HL-60 (cell line): ENCODE results near the gene OR2A7.
"Not testable (repeated sequence)": the region's sequence is repeated elsewhere in the genome, so short reads cannot be mapped to it uniquely, and the experiment has no call there.

Experiments used
- DNase-seq, 2 experiments: peaks; one replicate each; pipeline ENCODE4 v3.0.0-alpha.2; 2010 to 2020; ENCODE audit warnings: low read depth in 1 of 2, low spot score in 1 of 2
- H3K27ac ChIP-seq: fragments of 250-450 bp; sonication (Bioruptor Pico); replicated peaks from 2 replicates; pipeline ENCODE4 v1.5.1; 2020; ENCODE audit warnings: mild to moderate bottlenecking, moderate library complexity
- H3K27me3 ChIP-seq: fragments of 250-450 bp; sonication (Bioruptor Pico); 2 replicates; pipeline ENCODE4 v1.5.1; 2021; ENCODE audit warnings: mild to moderate bottlenecking, moderate library complexity; ENCODE audit not compliant: insufficient read depth, poor library complexity, severe bottlenecking
- H3K4me3 ChIP-seq: replicated peaks from 2 replicates; pipeline ENCODE4 v1.5.1; 2011; ENCODE audit warnings: mild to moderate bottlenecking, control low read depth, low read length; ENCODE audit not compliant: insufficient read depth
- long read RNA-seq: library from polyadenylated mRNA; unstranded; transcript quantifications from one replicate; pipeline ENCODE4 v2.0.0, GENCODE V29; 2020

Gene OR2A7, protein sequence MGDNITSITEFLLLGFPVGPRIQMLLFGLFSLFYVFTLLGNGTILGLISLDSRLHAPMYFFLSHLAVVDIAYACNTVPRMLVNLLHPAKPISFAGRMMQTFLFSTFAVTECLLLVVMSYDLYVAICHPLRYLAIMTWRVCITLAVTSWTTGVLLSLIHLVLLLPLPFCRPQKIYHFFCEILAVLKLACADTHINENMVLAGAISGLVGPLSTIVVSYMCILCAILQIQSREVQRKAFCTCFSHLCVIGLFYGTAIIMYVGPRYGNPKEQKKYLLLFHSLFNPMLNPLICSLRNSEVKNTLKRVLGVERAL
- long read RNA-seq, result 0 reads

DNA sequence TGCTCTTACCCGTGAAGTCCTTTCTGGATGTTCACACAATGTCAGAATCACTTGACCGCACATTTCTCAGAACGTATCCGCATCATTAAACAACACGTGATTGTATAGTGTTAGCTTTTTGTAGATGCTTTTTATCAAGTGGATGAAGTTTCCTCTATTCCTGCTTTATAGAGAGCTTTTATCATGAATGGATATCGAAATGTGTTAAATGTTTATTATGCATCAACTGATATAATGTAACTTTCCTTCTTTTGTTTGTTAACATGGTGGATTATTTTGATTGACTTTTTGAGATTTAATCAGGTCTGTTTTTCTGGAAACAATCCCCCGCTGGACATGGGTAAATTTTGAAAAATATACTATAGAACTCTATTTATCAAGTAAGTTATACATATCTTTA lies at the start of gene OR2A7:
OR2A7 (minus strand) TSS at position 101 of the 400 bp plus-strand sequence. CDS start 5,164 bp downstream, outside the sequence.
- H3K27ac ChIP-seq, H3K27me3 ChIP-seq, H3K4me3 ChIP-seq, DNase-seq: not testable (repeated sequence)

DNA sequence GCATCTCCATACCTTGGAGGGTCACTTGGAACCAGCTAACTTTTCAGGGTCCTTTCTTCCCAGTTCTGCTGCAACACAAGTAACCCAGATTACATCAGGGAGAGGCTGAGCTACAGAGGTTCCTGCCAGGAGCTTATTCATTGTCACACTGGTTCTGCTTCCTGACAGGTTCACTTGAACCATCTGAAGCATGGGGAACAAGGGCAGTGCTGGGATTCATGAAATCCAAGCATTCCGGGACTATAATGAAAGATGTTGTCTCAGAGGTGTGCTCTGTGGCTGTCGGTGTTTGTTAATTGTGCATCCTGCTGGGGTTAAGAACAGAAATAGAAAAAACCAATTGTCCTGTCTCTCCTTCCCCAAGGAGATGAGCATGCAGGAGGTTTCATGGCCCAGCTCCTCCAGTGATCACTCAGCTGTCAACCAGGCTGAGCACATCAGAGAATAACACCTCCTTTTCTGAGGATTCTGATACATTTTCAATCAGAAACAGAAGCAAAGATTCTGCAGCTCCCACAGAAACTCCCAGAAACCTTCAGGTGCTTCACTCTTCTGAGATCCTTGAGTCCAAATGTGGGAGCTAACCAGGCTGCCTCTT lies 47.4 kb upstream of the OR2A7 start, which contains the start of gene OR2A1:
OR2A1 (plus strand) TSS at position 548 of the 598 bp plus-strand sequence. CDS start 5,706 bp downstream, outside the sequence.
- H3K4me3 ChIP-seq, H3K27ac ChIP-seq, H3K27me3 ChIP-seq, DNase-seq: not testable (repeated sequence)

DNA sequence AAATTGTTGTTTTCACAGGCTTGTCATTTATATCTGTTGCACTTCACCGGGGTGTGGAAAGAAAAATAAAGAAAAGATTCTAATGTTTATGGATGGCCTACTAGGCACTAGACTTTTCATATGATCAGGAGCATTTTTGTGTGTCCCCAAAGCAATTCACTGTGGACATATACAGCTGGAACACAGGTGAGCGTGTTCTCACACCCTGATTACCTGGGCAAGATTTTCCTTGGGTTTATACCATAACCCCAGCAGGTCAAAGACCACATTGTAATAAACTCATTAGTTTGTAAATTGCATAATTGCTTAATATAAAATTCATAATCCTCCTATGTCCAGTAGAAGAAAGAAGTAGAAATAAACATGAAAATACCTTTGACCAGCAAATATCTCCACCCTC lies 46.6 kb upstream of the OR2A7 start:
- H3K27me3 ChIP-seq, DNase-seq, H3K27ac ChIP-seq, H3K4me3 ChIP-seq: not testable (repeated sequence)

DNA sequence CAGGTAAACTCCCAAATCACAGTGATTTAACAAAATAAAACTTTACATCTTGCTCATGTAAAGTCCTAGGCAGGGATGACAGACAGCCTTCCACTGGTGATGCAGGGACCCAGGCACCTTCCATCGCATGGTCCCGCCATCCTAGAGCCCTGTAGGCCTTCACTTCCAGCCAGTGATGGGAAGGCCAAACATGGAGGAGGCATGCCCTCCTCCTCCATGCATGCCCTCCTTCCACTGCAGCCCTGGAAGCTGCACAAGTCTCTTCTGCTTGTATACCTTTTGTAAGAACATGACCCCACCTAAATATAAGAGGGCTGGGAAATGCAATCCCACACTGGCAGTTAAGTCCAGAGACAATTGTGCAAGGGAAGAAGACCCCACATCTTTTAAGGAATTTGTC lies 45.1 kb upstream of the OR2A7 start:
- not testable (repeated sequence) for H3K4me3 ChIP-seq, H3K27me3 ChIP-seq, H3K27ac ChIP-seq, DNase-seq

DNA sequence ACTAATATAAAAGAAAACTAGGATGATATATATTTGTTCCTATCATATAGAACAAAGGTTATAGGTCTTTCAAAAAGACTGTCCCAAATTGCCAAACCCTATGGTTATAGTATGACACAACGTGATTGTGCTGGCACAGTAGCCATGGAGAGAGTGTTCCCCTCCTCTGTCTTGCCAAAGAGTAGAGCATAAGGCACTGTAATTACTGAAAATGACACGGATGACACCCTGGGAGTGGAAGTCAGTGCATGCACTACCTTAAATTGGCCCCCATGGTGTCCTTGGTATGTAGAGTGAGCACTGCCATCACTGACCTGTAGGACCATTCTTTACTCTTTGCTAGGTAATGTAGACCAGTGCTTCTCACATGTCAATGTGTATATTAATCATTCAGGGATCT lies 40.6 kb upstream of the OR2A7 start:
- H3K27me3 ChIP-seq, H3K27ac ChIP-seq, H3K4me3 ChIP-seq, DNase-seq: not testable (repeated sequence)

DNA sequence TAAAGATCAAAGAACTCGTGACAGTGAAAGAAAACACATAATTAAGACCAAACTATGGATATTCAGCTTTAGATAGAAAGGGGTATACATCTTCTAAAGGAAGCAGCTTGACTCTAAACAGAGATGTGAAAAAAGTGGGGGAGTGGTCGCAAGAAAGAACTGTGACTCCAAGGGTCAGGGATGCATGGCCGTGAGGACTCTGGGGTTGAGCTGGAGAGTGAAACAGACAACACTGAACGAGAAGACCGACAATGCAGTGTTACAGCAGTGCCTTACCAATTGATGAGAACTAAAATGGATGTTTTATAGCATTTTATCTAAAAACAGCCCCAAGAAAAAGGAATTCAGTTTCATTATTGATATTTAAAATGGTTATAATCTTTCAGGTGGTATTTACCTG lies 39.0 kb upstream of the OR2A7 start:
- H3K27me3 ChIP-seq, H3K27ac ChIP-seq, H3K4me3 ChIP-seq, DNase-seq: not testable (repeated sequence)

DNA sequence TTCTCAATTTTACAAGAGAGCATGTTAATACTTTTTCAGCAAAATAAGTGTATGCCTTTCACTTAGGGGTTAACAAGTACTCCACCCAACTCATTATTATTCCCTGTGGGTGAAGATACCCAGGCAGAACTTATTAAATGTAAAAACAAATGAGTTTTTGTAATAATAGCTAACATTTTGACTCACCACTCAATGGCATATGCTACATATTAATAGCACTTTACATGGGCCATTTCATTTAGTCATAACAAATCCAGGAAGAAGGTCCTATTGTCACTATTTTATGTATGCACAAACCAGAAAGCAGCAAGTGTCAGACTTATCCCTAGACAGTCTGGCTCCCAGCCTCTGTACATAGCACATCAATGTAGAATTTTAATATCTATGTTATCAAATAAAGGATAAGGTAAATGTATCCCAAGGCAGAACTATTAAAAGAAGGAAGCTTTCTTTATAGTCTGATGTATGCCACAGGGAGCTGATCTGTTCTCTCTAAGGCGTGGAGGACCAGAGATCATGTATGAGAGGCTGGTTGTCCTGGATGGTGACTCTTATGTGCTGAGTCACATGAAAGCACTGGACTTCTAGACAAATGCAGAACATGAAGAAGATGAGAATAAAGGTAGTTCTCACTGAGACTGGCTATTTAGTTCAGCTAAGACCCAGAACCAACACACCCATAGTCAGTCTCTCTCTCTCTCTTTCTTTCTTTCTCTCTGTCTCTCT lies 38.1 kb upstream of the OR2A7 start:
- H3K27ac ChIP-seq, DNase-seq, H3K4me3 ChIP-seq, H3K27me3 ChIP-seq: not testable (repeated sequence)

DNA sequence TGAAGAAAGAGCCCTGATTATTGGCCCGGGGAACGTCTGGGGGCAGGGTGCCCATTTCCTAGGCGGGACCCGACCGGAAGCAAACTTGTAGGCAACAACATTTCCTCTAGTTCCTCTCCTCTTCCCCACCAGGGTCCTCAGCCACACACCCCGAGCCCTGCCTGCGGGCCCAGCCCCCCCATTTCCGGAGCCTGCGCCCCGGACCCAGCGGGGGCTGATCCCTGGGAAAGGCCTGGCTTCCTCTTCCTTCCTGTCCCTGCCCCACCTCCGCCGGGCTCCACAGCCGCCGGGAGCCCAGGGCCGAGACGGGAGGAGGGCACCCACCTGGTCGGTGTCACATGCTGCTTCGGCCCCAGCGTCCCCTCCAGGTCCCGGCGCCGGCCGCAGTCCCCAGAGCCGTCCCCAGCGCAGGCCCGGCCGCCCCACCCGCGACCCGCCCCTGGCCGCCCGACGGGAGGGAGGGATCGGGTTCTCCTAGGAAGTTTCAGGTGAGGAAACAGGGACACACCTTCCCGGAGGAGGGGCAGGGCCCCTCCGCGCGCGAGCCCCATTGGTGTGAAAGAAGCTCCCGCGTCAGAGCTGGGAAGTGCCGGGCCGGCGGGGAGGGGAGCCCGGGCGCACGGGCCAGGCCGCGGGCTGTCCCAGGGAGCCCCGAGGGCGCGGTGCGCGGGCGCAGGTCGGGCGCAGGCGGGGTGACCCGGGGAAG lies 29.4 kb upstream of the OR2A7 start:
- H3K27me3 ChIP-seq, H3K27ac ChIP-seq, H3K4me3 ChIP-seq, DNase-seq: not testable (repeated sequence)

DNA sequence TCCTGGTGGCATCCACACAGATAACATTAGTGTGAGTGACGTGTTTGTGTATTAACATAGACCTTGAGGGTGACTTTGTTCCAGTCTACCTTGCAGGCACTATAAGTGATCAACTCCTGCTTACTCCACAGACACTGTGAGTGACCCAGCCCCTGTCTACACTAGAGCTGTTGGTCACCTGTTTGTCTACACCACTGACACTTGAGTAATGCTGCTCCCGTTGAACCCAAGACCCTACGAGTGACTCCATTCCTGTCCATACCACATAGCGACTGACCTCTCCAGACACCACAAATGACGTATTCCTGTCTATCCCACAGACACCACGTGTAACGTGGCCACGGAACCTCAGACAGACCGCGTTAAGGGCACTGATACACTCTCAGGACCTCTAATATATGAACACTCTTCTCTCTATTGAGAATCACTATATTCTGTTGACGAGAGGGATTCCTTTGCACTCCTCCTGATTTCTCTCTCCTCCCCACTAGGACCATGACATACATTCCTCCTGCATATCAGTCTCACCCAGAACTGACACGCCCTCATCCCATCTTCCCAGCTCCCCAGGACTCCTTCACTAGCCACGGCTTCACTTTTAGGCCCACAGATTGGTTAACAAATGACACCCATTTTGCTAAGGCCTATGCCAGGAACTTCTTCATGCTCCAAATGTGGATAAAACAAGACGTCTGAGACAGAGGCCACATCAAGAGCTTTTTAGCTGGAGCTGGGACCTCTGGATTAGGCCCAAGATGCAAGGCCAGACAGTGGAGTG lies 28.0 kb upstream of the OR2A7 start:
- H3K4me3 ChIP-seq, H3K27me3 ChIP-seq, H3K27ac ChIP-seq, DNase-seq: not testable (repeated sequence)

DNA sequence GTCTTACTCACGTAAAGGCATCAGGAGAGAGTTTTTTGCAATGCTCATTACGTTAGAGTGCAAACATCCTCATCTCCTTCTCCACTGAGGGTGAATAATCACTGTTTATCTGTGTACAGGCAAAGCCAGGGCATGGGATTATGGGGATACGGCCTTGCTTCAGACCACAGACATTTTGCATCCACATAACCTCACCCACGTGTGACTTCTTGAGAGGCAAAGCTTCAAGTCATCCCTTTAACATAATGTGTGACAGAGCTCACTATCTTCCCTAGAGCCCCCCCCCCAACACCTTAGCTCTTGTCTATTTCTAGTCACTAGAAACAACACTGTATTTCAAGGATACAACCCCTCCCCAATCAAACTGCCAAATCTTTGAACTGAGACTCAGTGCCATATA lies 27.0 kb upstream of the OR2A7 start:
- not testable (repeated sequence) for H3K27me3 ChIP-seq, H3K27ac ChIP-seq, DNase-seq, H3K4me3 ChIP-seq

DNA sequence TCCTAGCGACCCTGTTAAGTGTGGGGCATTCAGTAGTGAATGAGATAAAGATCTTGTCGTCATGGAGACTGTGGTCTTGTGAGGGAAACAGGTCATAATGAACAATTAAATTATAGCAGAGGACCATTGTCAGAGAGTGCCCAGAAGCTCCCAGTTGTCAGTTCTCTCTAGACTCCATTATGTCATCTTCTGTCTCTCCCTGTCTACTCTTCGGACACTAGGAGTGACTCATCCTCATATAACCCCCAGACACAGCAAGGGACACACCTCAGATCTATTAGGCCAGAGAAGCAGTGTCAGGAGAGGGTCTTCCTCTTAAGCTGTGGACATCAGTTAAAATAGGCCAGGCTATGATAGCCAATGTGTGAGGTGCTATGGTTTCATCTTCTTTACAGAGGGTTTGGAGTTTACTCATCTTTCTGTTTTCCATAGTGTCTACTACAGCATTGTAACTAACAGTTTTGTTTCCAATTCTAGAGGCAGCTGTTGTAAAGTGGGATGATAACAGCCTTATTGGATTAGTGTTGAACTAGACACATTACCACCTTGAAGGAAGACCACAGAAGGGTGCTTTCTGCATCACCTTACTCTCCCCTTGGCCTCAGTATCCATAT lies 22.7 kb upstream of the OR2A7 start:
- H3K27ac ChIP-seq, H3K4me3 ChIP-seq, H3K27me3 ChIP-seq, DNase-seq: not testable (repeated sequence)

DNA sequence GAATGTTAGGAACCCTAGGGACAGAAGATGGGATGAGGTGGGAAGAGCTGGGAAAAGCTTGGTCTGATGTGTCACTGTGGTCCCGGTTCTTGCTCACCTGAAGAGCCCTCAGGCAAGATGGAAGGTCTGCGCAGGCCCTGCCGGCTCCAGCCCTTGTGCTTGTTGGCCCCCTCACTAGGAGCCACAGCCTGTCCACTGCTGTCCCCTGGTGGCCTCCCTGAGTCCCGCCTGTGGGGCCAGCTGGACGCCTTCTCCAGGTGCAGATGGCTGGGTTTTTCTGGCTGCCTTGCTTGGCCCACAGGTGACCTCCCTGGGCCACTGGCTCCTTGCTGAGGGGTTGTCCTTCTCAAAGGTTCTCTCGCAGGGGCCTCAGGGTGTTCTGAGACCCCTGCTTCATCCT lies 19.1 kb upstream of the OR2A7 start:
- H3K4me3 ChIP-seq, H3K27me3 ChIP-seq, DNase-seq, H3K27ac ChIP-seq: not testable (repeated sequence)

DNA sequence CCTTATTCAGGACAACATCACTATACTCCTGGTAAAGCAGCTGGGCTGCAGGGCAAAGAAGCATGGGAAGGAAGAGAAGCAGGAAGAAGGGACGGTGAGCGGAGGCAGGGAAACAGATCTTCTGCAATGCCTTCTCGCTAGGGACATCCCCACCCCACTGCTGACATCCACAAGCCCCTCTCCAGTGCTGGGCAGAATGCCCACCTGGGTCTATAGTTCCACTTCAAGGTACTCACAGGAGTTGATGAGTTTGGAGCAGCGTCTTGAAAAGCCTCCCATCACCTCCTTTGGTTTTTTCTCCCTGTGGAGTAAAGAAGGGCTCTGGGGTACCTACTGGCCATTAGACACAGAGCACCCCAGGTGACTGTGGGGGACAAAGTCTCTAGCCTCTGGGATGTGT lies 17.9 kb upstream of the OR2A7 start:
- H3K4me3 ChIP-seq, H3K27me3 ChIP-seq, DNase-seq, H3K27ac ChIP-seq: not testable (repeated sequence)
